IPS-15b (cell line): ENCODE results near the gene PTPRO.

ENCODE experiments used
- H3K27me3 ChIP-seq: one replicate; pipeline ENCODE4 v1.6.1; 2013; ENCODE audit warnings: low read length; ENCODE audit not compliant: control insufficient read depth, insufficient read depth
- H3K36me3 ChIP-seq: one replicate; pipeline ENCODE4 v1.6.1; 2013; ENCODE audit warnings: low read length; ENCODE audit not compliant: control insufficient read depth, insufficient read depth
- H3K4me1 ChIP-seq: one replicate; pipeline ENCODE4 v1.6.1; 2013; ENCODE audit warnings: mild to moderate bottlenecking, low read length; ENCODE audit not compliant: control insufficient read depth, insufficient read depth
- H3K4me3 ChIP-seq: one replicate; pipeline ENCODE4 v1.5.1; 2013; ENCODE audit warnings: low read depth, low read length
- H3K9ac ChIP-seq: one replicate; pipeline ENCODE4 v1.6.1; 2013; ENCODE audit warnings: low read depth, mild to moderate bottlenecking, low read length
- H3K9me3 ChIP-seq: one replicate; pipeline ENCODE4 v1.6.1; 2013; ENCODE audit warnings: mild to moderate bottlenecking, low read length; ENCODE audit not compliant: control insufficient read depth, insufficient read depth

The PTPRO gene

GRCh38 chr12:15496738-15497137 is 174.4 kb downstream of the PTPRO start:
- no peaks in the 10 kb centered on the region for H3K9me3 ChIP-seq
- H3K4me1 ChIP-seq = no peaks in the 10 kb centered on the region
- H3K27me3 ChIP-seq = no peaks in the 10 kb centered on the region
- no peak overlapping the region for H3K9ac ChIP-seq
- H3K4me3 ChIP-seq = no peak overlapping the region
- H3K36me3 ChIP-seq = no peaks in the 10 kb centered on the region

- Histone ChIP-seq H3K36me3 (no peaks in the 10 kb centered on the region), H3K9ac (no peak overlapping the region), H3K27me3 (no peaks in the 10 kb centered on the region), H3K9me3 (no peaks in the 10 kb centered on the region), H3K4me3 (no peak overlapping the region), H3K4me1 (no peaks in the 10 kb centered on the region)
These were observed 175.5 kb downstream of the PTPRO start for GRCh38 chr12:15497671-15498292.

- H3K9ac ChIP-seq = no peak overlapping the region
- no peaks in the 10 kb centered on the region for H3K27me3 ChIP-seq
- H3K4me1 ChIP-seq = no peaks in the 10 kb centered on the region
- no peak overlapping the region for H3K4me3 ChIP-seq
- H3K36me3 ChIP-seq = no peaks in the 10 kb centered on the region
- H3K9me3 ChIP-seq = no peaks in the 10 kb centered on the region
These were observed 179.9 kb downstream of the PTPRO start for GRCh38 chr12:15502211-15502610.

- Histone ChIP-seq H3K9me3 (no peaks in the 10 kb centered on the region), H3K9ac (no peak overlapping the region), H3K27me3 (no peaks in the 10 kb centered on the region), H3K36me3 (no peaks in the 10 kb centered on the region), H3K4me3 (no peak overlapping the region), H3K4me1 (no peaks in the 10 kb centered on the region)
These were observed 183.3 kb downstream of the PTPRO start for GRCh38 chr12:15505616-15506015.

GRCh38 chr12:15515010-15515409 is 192.7 kb downstream of the PTPRO start:
- no peak overlapping the region for H3K4me3 ChIP-seq
- H3K9ac ChIP-seq = no peak overlapping the region
- no peaks in the 10 kb centered on the region for H3K9me3 ChIP-seq
- H3K4me1 ChIP-seq = no peaks in the 10 kb centered on the region
- H3K27me3 ChIP-seq = no peaks in the 10 kb centered on the region
- H3K36me3 ChIP-seq = no peaks in the 10 kb centered on the region

- Histone ChIP-seq H3K9me3 (no peaks in the 10 kb centered on the region), H3K4me3 (no peak overlapping the region), H3K27me3 (no peaks in the 10 kb centered on the region), H3K9ac (no peak overlapping the region), H3K4me1 (no peaks in the 10 kb centered on the region), H3K36me3 (no peaks in the 10 kb centered on the region)
These were observed 197.8 kb downstream of the PTPRO start for GRCh38 chr12:15520083-15520482.

GRCh38 chr12:15520844-15521243 is 198.5 kb downstream of the PTPRO start:
- Histone ChIP-seq H3K9me3 (no peaks in the 10 kb centered on the region), H3K9ac (no peak overlapping the region), H3K4me1 (no peaks in the 10 kb centered on the region), H3K4me3 (no peak overlapping the region), H3K27me3 (no peaks in the 10 kb centered on the region), H3K36me3 (no peaks in the 10 kb centered on the region)

- H3K9ac ChIP-seq = no peak overlapping the region
- H3K4me1 ChIP-seq = no peaks in the 10 kb centered on the region
- H3K36me3 ChIP-seq = no peaks in the 10 kb centered on the region
- H3K27me3 ChIP-seq = no peaks in the 10 kb centered on the region
- H3K9me3 ChIP-seq = no peaks in the 10 kb centered on the region
- no peak overlapping the region for H3K4me3 ChIP-seq
These were observed 200.4 kb downstream of the PTPRO start for GRCh38 chr12:15522574-15523187.

GRCh38 chr12:15525441-15525840 is 203.1 kb downstream of the PTPRO start:
- Histone ChIP-seq H3K4me1 (no peaks in the 10 kb centered on the region), H3K9ac (no peak overlapping the region), H3K4me3 (no peak overlapping the region), H3K27me3 (no peaks in the 10 kb centered on the region), H3K36me3 (no peaks in the 10 kb centered on the region), H3K9me3 (no peaks in the 10 kb centered on the region)

GRCh38 chr12:15526033-15526432 is 203.7 kb downstream of the PTPRO start:
- no peak overlapping the region for H3K4me3 ChIP-seq

GRCh38 chr12:15527201-15528080 is 205.1 kb downstream of the PTPRO start:
- Histone ChIP-seq H3K36me3 (no peaks in the 10 kb centered on the region), H3K4me3 (no peak overlapping the region), H3K9ac (no peak overlapping the region), H3K9me3 (no peaks in the 10 kb centered on the region), H3K27me3 (no peaks in the 10 kb centered on the region), H3K4me1 (no peaks in the 10 kb centered on the region)

More at GRCh38 chr12:15526033-15526432, 203.7 kb downstream of the PTPRO start:
- Histone ChIP-seq H3K9me3 (no peaks in the 10 kb centered on the region), H3K4me1 (no peaks in the 10 kb centered on the region), H3K27me3 (no peaks in the 10 kb centered on the region), H3K9ac (no peak overlapping the region), H3K36me3 (no peaks in the 10 kb centered on the region)

GRCh38 chr12:15528666-15529065 is 206.4 kb downstream of the PTPRO start:
- Histone ChIP-seq H3K9me3 (no peaks in the 10 kb centered on the region), H3K36me3 (no peaks in the 10 kb centered on the region), H3K9ac (no peak overlapping the region), H3K4me1 (no peaks in the 10 kb centered on the region), H3K4me3 (no peak overlapping the region), H3K27me3 (no peaks in the 10 kb centered on the region)
